SKM-1 treated with dmso at 0.1 percent for 144 hours (cell line): ENCODE data around the gene MSRB2.

Experiments used
- DNase-seq: peaks from one replicate; lab custom pipeline; 2025; ENCODE audit not compliant: unreplicated experiment; lab: John Stamatoyannopoulos, UW

The MSRB2 gene

GRCh38 chr10:23111517-23112286 lies 16.3 kb downstream of the MSRB2 start:
- DNase-seq, result no peak

GRCh38 chr10:23114228-23114850 lies 19.0 kb downstream of the MSRB2 start:
- no peak for DNase-seq

GRCh38 chr10:23116486-23117205 lies 21.3 kb downstream of the MSRB2 start:
- DNase-seq, result no peak

- DNase-seq, result no peak
These were observed 24.9 kb downstream of the MSRB2 start for GRCh38 chr10:23120001-23120934.

GRCh38 chr10:23121135-23121534 lies 25.8 kb downstream of the MSRB2 start:
- DNase-seq, result no peak

- no peak for DNase-seq
These were observed 41.1 kb downstream of the MSRB2 start for GRCh38 chr10:23136462-23136861.

- no peak for DNase-seq
These were observed 44.3 kb downstream of the MSRB2 start for GRCh38 chr10:23139677-23140076.

- no peak for DNase-seq
These were observed 46.6 kb downstream of the MSRB2 start for GRCh38 chr10:23141995-23142394.

- DNase-seq, result no peak
These were observed 50.9 kb downstream of the MSRB2 start for GRCh38 chr10:23146258-23146657.

GRCh38 chr10:23147035-23147434 lies 51.7 kb downstream of the MSRB2 start:
- no peak for DNase-seq

GRCh38 chr10:23148214-23148613 lies 52.8 kb downstream of the MSRB2 start:
- DNase-seq, result no peak

- no peak for DNase-seq
These were observed 54.7 kb downstream of the MSRB2 start for GRCh38 chr10:23150091-23150490.

GRCh38 chr10:23150610-23151009 lies 55.2 kb downstream of the MSRB2 start:
- DNase-seq, result no peak

GRCh38 chr10:23151071-23151470 lies 55.7 kb downstream of the MSRB2 start:
- DNase-seq, result no peak

GRCh38 chr10:23155169-23155568 lies 59.8 kb downstream of the MSRB2 start:
- DNase-seq, result peak; percentile 24

- DNase-seq, result no peak
These were observed 61.2 kb downstream of the MSRB2 start for GRCh38 chr10:23156447-23157150.

GRCh38 chr10:23157239-23157681 lies 61.9 kb downstream of the MSRB2 start:
- DNase-seq, result no peak

- peak; percentile 1 for DNase-seq
These were observed 62.5 kb downstream of the MSRB2 start for GRCh38 chr10:23157691-23158369.

- peak; percentile 15 for DNase-seq
These were observed 63.0 kb downstream of the MSRB2 start for GRCh38 chr10:23158370-23158769.
